Prostate gland (tissue), 2 donors: ENCODE measurements around the gene TSPYL6. TPM values are rescaled to one million over a fixed set of nuclear protein-coding genes. Genes with fewer than 3 reads are reported as not detected.
"Not testable (repeated sequence)": the region's sequence is repeated elsewhere in the genome, so short reads cannot be mapped to it uniquely, and the experiment has no call there.

Experiments
- DNase-seq: peaks from one replicate; pipeline ENCODE4 v3.0.0-alpha.2; 2019; ENCODE audit warnings: low spot score
- H3K27ac ChIP-seq, 2 donors: fragments of 200-600 bp; sonication (generic); 2 replicates each; pipeline ENCODE4 v1.5.1; 2017 to 2019
- H3K27me3 ChIP-seq: fragments of 200-600 bp; sonication (generic); replicated peaks from 2 replicates; pipeline ENCODE4 v1.5.1; 2019; ENCODE audit not compliant: insufficient read depth
- H3K36me3 ChIP-seq, 2 donors: fragments of 200-600 bp; sonication (generic); 1 replicate in 1 of 2; 2 replicates in 1 of 2; pipeline versions ENCODE4 v1.5.1 to v1.8.1; 2017 to 2019
- H3K4me1 ChIP-seq: fragments of 200-600 bp; sonication (generic); replicated peaks from 2 replicates; pipeline ENCODE4 v1.5.1; 2019
- H3K4me3 ChIP-seq, 2 donors: fragments of 200-600 bp; sonication (generic); 2 replicates each; pipeline ENCODE4 v1.5.1; 2017 to 2019
- H3K9me3 ChIP-seq: fragments of 200-600 bp; sonication (generic); 2 replicates; pipeline ENCODE4 v1.5.1; 2017
- CTCF ChIP-seq, 4 experiments: fragments of 200-600 bp in 2 of 4; fragments of 450-650 bp in 2 of 4; sonication (generic) in 2 of 4; IDR thresholded peaks; 1 replicate in 3 of 4; 2 replicates in 1 of 4; pipeline ENCODE4 v1.5.1; 2016 to 2019; ENCODE audit warnings: antibody characterized with exemption in 4 of 4, mild to moderate bottlenecking in 2 of 4, moderate library complexity in 2 of 4
- POLR2A ChIP-seq: fragments of 450-650 bp; IDR thresholded peaks from one replicate; pipeline ENCODE4 v1.6.1; 2016; ENCODE audit warnings: antibody characterized with exemption, mild to moderate bottlenecking
- POLR2AphosphoS5 ChIP-seq: sonication (generic); formaldehyde crosslinking; IDR thresholded peaks from one replicate; pipeline ENCODE4 v1.6.1; 2017; ENCODE audit warnings: antibody characterized with exemption
- WGBS: methylation state at CpG from one replicate; pipeline ENCODE4 v1.1.5; 2018; 5-methylcytosine and 5-hydroxymethylcytosine counted together
- intact Hi-C: fragments of 100-400 bp; cut with DNase I; formaldehyde crosslinking; loops from one replicate; pipeline ENCODE4 v1.14.2; 2022
- total RNA-seq, 2 donors: library from RNA; depleted of rRNA; stranded (reverse); fragments of >200 nt; gene quantifications; one replicate each; pipeline ENCODE4 v1.1.0, GENCODE V29; 2016

Gene TSPYL6
- total RNA-seq, 2 donors from 2014 or later: 16.8 TPM; not detected in 1

GRCh38 chr2:54275541-54275940, 19.5 kb upstream of the TSPYL6 start:
- no peaks in the 10 kb centered on the region for H3K36me3 ChIP-seq
- H3K4me1 ChIP-seq: no peaks in the 10 kb centered on the region
- no peaks in the 10 kb centered on the region for H3K27me3 ChIP-seq
- no peak for TF ChIP-seq CTCF (IDR thresholded peaks at IDR 0.05)
- TF ChIP-seq POLR2AphosphoS5: no peak
- no peak for TF ChIP-seq POLR2A
- intact Hi-C loops: no loop called here
- WGBS: 94% methylated on average over 2 of the region's 2 CpGs
- no peak overlapping the region for H3K4me3 ChIP-seq
- H3K27ac ChIP-seq: no peak overlapping the region
- no peak for DNase-seq
- no peaks in the 10 kb centered on the region for H3K9me3 ChIP-seq

DNA sequence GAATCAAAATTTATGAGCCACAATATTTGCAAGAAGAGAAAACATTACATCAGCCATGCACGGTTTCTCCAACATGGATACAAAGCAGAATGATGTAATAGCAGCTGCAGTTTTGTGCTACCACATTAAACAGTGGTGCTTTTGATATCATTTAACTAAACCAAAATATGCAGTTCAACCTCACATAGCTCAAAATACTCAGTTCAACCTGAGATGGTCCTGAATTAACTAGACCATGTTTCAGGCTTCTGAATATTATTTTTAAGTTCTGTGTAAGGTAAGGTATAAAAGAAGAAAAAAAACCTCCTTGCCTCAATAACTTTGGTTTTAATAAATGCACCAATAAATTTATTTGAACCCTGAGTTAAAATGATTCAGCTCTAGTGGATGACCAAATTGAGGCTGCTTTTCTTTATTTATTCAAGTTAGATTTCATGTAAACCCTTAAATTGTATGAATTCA, 18.8 kb upstream of the TSPYL6 start:
- H3K9me3 ChIP-seq: no peaks in the 10 kb centered on the region
- intact Hi-C loops: no loop called here
- TF ChIP-seq POLR2A (no peak), CTCF (IDR thresholded peaks at IDR 0.05) (no peak), POLR2AphosphoS5 (no peak)
- 63% methylated on average over 1 of the region's 1 CpG for WGBS
- no peaks in the 10 kb centered on the region for H3K27me3 ChIP-seq
- H3K4me1 ChIP-seq: no peaks in the 10 kb centered on the region
- no peaks in the 10 kb centered on the region for H3K36me3 ChIP-seq
- DNase-seq: no peak
- no peak overlapping the region for H3K27ac ChIP-seq
- no peak overlapping the region for H3K4me3 ChIP-seq

GRCh38 chr2:54271843-54272627, 16.0 kb upstream of the TSPYL6 start:
- H3K36me3 ChIP-seq: no peaks in the 10 kb centered on the region
- DNase-seq: no peak
- H3K27ac ChIP-seq: no peak overlapping the region
- H3K27me3 ChIP-seq: no peaks in the 10 kb centered on the region
- TF ChIP-seq CTCF (IDR thresholded peaks at IDR 0.05) (no peak), POLR2AphosphoS5 (no peak), POLR2A (no peak)
- intact Hi-C loops: no loop called here
- H3K4me1 ChIP-seq: no peaks in the 10 kb centered on the region
- 93% methylated on average over 6 of the region's 6 CpGs for WGBS
- no peak overlapping the region for H3K4me3 ChIP-seq
- H3K9me3 ChIP-seq: no peaks in the 10 kb centered on the region

- H3K36me3 ChIP-seq: no peaks in the 10 kb centered on the region
- no peaks in the 10 kb centered on the region for H3K27me3 ChIP-seq
- no peak overlapping the region for H3K27ac ChIP-seq
- no peak overlapping the region for H3K4me3 ChIP-seq
- H3K9me3 ChIP-seq: no peaks in the 10 kb centered on the region
- H3K4me1 ChIP-seq: no peaks in the 10 kb centered on the region
- intact Hi-C loops: no loop called here
- no peak for TF ChIP-seq CTCF (IDR thresholded peaks at IDR 0.05)
- no peak for TF ChIP-seq POLR2AphosphoS5
- TF ChIP-seq POLR2A: no peak
- 96% methylated on average over 4 of the region's 4 CpGs for WGBS
- no peak for DNase-seq
These were observed 15.2 kb upstream of the TSPYL6 start for GRCh38 chr2:54271189-54271588.

- intact Hi-C loops: no loop called here
- no peaks in the 10 kb centered on the region for H3K27me3 ChIP-seq
- no peaks in the 10 kb centered on the region for H3K9me3 ChIP-seq
- WGBS: 72% methylated on average over 1 of the region's 1 CpG
- H3K4me3 ChIP-seq: no peak overlapping the region
- no peak for TF ChIP-seq POLR2A
- TF ChIP-seq POLR2AphosphoS5: no peak
- TF ChIP-seq CTCF (IDR thresholded peaks at IDR 0.05): no peak
- no peak for DNase-seq
- H3K27ac ChIP-seq: no peak overlapping the region
- no peaks in the 10 kb centered on the region for H3K4me1 ChIP-seq
- no peaks in the 10 kb centered on the region for H3K36me3 ChIP-seq
These were observed 11.5 kb upstream of the TSPYL6 start for GRCh38 chr2:54267577-54267976.

GRCh38 chr2:54265081-54265480, 9.1 kb upstream of the TSPYL6 start:
- H3K4me1 ChIP-seq, intact Hi-C loops, H3K4me3 ChIP-seq, H3K9me3 ChIP-seq, H3K36me3 ChIP-seq, H3K27ac ChIP-seq, H3K27me3 ChIP-seq, DNase-seq: not testable (repeated sequence)
- 70% methylated on average over 1 of the region's 1 CpG for WGBS
